DND-41 (cell line): Measurements from ENCODE around the gene SYNJ1.

Experiments
- EZH2 ChIP-seq: IDR thresholded peaks from 3 replicates; pipeline ENCODE4 v1.6.1; 2012; ENCODE audit warnings: borderline replicate concordance, low read depth, mild to moderate bottlenecking, moderate library complexity, low read length, inconsistent platforms; ENCODE audit not compliant: severe bottlenecking
- TF ChIP-seq, protein P1 (sequence below): IDR thresholded peaks from 2 replicates; pipeline ENCODE4 v1.5.1; 2012; ENCODE audit warnings: borderline replicate concordance, low read length, moderate library complexity, mild to moderate bottlenecking; ENCODE audit not compliant: poor library complexity, severe bottlenecking; ENCODE audit errors: extremely low read depth

DNA sequence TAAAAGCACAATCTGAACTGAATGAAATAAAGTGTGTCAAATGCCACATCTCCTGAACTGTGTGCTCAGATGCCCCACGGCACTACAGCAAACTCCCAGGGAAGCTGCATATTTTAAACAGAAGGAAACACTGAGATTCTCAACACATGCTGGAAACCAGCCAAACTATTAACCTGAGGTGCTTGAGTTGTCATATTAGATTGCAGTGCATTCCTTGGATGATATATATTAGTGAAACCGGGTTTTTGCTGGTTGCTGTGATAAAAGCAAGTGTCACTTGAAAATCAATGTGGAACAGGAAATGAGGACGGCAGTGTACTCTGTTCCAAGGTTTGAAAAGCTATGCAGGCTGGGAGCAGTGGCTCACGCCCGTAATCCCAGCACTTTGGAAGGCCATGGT lies 8.7 kb downstream of the SYNJ1 start:
- TF ChIP-seq, protein P1, sequence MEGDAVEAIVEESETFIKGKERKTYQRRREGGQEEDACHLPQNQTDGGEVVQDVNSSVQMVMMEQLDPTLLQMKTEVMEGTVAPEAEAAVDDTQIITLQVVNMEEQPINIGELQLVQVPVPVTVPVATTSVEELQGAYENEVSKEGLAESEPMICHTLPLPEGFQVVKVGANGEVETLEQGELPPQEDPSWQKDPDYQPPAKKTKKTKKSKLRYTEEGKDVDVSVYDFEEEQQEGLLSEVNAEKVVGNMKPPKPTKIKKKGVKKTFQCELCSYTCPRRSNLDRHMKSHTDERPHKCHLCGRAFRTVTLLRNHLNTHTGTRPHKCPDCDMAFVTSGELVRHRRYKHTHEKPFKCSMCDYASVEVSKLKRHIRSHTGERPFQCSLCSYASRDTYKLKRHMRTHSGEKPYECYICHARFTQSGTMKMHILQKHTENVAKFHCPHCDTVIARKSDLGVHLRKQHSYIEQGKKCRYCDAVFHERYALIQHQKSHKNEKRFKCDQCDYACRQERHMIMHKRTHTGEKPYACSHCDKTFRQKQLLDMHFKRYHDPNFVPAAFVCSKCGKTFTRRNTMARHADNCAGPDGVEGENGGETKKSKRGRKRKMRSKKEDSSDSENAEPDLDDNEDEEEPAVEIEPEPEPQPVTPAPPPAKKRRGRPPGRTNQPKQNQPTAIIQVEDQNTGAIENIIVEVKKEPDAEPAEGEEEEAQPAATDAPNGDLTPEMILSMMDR, result no peak
- no peak for TF ChIP-seq EZH2
